SK-N-DZ (cell line): ENCODE results near the gene AUTS2.
A peak's percentile ranks its signal among the peaks of the same experiment; 100 is the strongest.

Experiments used
- DNase-seq: peaks from one replicate; pipeline ENCODE4 v3.0.0-alpha.2; 2015; ENCODE audit warnings: low spot score

AUTS2 gene

GRCh38 chr7:69845721-69846495 is 247.6 kb downstream of the AUTS2 start:
- DNase-seq: no peak

- DNase-seq: no peak
Observed at GRCh38 chr7:69847921-69848612, 249.8 kb downstream of the AUTS2 start.

GRCh38 chr7:69849268-69849667 is 251.0 kb downstream of the AUTS2 start:
- no peak for DNase-seq

GRCh38 chr7:69857014-69857413 is 258.7 kb downstream of the AUTS2 start:
- DNase-seq: no peak

- no peak for DNase-seq
Observed at GRCh38 chr7:69858471-69858870, 260.2 kb downstream of the AUTS2 start.

GRCh38 chr7:69859342-69859741 is 261.1 kb downstream of the AUTS2 start:
- DNase-seq: no peak

GRCh38 chr7:69860486-69860885 is 262.2 kb downstream of the AUTS2 start:
- DNase-seq: no peak

- DNase-seq: no peak
Observed at GRCh38 chr7:69860941-69861622, 262.8 kb downstream of the AUTS2 start.

GRCh38 chr7:69862413-69863064 is 264.3 kb downstream of the AUTS2 start:
- peak; percentile 92 for DNase-seq

- DNase-seq: peak; percentile 82
Observed at GRCh38 chr7:69864274-69864673, 266.0 kb downstream of the AUTS2 start.

GRCh38 chr7:69864822-69865221 is 266.5 kb downstream of the AUTS2 start:
- no peak for DNase-seq

GRCh38 chr7:69868921-69869320 is 270.6 kb downstream of the AUTS2 start:
- DNase-seq: no peak

GRCh38 chr7:69871213-69871885 is 273.1 kb downstream of the AUTS2 start:
- peak; percentile 55 for DNase-seq

- peak; percentile 59 for DNase-seq
Observed at GRCh38 chr7:69871886-69872569, 273.8 kb downstream of the AUTS2 start.

- no peak for DNase-seq
Observed at GRCh38 chr7:69873512-69873911, 275.2 kb downstream of the AUTS2 start.

GRCh38 chr7:69878015-69878414 is 279.7 kb downstream of the AUTS2 start:
- DNase-seq: no peak

- DNase-seq: no peak
Observed at GRCh38 chr7:69878591-69878990, 280.3 kb downstream of the AUTS2 start.

GRCh38 chr7:69879989-69880388 is 281.7 kb downstream of the AUTS2 start:
- DNase-seq: no peak

- peak; percentile 15 for DNase-seq
Observed at GRCh38 chr7:69880840-69881239, 282.6 kb downstream of the AUTS2 start.

GRCh38 chr7:69882269-69882668 is 284.0 kb downstream of the AUTS2 start:
- no peak for DNase-seq

- peak; percentile 77 for DNase-seq
Observed at GRCh38 chr7:69883399-69883891, 285.2 kb downstream of the AUTS2 start.
